ENCODE measurements around the gene KREMEN1.
"Not testable (repeated sequence)": the region's sequence is repeated elsewhere in the genome, so short reads cannot be mapped to it uniquely, and the experiment has no call there.

Gene KREMEN1

GRCh38 chr22:29072979-29073617, at the start of gene KREMEN1:
Gene KREMEN1, plus strand, starts transcription at chr22:29073035. Its CDS starts 96 bp downstream, at chr22:29073131.
- DNase-seq = no peak

DNA sequence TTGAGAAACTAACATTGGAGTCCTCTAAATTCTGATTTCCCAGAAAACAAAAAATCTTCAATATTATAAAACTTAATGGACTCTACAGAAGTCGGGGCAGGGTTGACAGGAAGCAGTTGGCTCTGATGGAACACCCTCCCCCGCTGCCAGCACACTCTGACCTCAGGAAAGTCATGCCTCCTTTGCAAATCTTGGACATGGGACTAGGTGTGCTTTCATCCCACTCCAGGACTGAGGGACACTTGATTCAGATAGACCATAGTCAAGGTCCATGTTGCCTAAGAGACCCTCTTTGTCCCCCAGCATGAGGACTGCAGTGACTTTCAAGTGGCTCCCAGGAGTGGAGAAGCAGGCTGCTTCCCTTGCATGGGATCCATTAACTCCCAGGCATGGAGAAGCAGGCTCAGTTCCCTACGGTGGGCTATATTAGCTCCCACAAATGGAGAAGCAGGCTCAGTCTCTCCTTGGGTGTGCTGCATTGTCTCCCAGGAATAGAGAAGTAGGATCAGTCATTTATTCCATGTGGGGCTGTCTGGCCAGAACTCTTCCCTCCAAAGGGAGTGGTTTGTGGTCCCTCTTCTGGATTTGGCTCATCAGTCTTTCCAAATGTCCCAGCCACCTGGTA, 49.6 kb upstream of the KREMEN1 start:
- DNase-seq = no peak

DNA sequence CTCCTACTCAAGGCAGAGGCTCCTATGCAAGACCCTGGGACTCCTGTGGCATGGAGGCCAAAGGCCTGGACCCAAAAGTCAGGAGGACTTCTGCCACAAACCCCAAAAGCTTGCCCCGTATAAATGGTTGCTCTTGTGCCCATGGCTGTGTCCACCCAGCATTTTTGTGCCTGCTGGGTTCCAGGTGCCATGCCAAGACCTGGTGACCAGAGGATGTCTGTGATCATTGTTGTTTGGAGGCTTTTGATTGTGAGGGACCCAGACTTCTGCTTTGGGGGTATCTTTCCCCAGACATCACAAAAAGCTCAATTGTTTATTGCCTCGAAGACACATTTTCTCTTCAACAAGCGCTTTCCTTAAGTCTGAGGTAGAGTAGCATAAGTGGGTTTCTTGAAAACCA, 46.3 kb upstream of the KREMEN1 start:
- no peak for DNase-seq

- DNase-seq = no peak
Observed at GRCh38 chr22:29028468-29028867, 44.4 kb upstream of the KREMEN1 start.

GRCh38 chr22:29029202-29030000, 43.4 kb upstream of the KREMEN1 start:
- DNase-seq = no peak

DNA sequence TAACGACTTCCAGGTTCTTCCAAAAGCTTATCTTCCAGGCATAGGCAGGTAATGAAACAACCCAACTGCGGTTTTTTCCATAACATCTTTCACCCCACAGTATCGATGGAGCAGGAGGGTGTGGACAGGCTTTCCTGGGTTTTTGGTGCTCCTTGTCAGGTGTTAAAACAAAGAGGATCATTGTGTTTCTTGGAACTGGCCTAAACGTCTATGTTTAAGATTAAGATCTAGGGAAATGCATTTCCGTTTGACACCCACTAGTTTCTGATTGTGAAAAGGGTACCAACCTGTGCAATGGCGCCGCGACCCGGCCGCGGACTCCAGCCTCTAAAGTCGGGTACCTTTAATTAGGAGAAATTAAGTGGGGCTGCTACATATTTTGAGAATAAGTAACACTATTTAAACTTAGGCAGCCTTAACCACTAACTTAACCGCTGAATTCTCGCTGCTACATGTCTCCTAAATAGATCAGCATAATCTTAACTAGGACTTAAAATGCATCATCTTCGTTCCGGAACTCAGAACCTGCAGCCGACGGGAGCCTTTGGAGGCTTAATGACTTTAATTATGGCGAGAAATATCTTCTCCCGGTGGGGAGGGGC, 42.7 kb upstream of the KREMEN1 start:
- peak; percentile 32 for DNase-seq

GRCh38 chr22:29030618-29031226, 42.1 kb upstream of the KREMEN1 start:
- peak; percentile 77 for DNase-seq

DNA sequence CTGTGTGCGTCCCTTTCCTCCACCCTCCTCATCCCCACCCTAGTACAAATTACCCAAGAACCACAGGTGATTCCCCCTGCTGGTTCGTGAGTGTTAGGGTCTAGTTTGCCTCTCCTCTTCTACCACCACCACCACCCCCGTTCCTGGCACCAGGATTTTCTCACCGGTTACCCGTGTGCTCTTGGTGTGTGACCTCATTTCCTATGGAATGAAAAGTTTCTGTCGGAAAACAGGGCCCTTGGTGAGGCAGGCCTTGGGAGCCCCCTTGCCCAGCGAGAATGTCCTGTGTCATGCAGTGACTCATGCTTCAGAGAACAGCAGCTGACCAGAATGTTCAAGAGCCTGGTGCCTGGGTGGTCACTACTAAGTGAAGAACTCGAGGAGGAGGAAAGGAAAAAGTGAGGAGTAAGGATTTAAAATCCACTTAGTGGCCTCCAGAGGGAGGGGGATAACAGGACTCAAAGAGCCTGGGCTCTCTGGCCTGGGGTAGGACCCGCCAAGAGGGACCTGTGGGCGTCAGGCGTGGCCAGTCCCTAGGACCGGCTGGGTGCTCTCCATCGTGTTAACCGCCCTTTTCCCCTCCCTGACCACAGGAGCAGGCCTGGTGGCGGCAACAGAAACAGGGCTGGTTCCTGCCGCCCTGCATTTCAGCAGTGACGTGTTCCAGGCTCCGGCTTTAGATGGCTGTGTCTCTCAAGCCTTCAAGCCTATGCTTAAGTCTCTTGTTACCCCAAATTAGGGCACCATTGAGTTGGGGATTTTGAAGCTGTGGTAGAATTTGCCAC, 41.4 kb upstream of the KREMEN1 start:
- DNase-seq = peak; percentile 1

GRCh38 chr22:29032014-29032475, 40.8 kb upstream of the KREMEN1 start:
- DNase-seq = no peak

DNA sequence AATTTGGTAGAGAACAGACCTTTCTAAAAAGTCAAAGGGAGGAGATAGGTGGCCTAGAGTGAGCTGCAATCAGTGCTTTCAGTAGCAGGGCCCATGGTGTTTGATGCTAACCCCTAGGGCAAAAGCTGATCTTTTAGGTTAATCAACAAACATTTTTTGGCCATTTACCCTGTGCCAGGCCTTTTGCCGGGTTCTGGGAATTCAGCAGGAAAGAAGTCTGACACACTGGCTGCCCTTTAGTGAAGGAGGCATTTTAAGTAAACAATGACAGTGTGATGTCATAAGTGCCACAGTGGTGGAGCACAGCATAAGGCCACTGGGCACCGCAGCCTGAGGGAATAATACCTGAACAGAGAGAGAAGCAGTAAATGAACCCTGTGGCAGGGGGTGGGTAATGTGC, 40.3 kb upstream of the KREMEN1 start:
- no peak for DNase-seq

GRCh38 chr22:29037340-29037932, 35.4 kb upstream of the KREMEN1 start:
- DNase-seq = no peak

DNA sequence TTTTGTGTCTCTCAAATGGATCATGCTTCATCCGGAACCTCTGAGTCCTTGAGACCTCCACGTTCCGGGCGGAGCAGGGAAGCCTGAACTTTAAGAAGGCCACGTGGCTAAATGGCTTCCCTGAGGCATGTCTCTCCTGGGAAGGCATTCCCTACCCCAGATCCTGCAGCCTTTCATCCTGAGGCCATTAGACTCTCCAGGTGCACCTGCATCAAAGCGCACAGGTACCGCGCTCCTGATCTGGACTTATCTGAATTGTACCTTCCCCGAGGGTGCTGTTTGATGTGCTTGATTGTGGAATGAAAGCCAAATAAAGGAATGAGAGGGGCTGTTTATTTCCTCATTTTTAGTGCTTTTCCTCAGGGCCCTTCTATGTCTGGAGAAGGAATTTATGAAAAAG, 33.7 kb upstream of the KREMEN1 start:
- no peak for DNase-seq

DNA sequence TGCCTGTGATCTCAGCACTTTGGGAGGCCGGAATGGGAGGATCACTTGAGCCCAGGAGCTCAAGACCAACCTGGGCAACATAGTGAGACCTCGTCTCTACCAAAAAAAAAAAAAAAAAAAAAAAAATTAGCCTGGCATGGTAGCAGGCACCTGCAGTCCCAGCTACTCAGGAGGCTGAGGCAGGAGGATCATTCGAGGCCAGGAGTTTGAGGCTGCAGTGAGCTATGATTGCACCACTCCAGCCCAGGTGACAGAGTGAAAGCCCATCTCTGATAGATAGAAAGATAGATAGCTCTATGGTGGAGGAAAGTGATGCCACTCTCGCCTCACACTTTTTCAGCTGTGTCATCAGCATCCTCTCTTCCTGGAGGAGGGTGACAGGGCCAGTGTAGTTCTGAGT, 33.2 kb upstream of the KREMEN1 start:
- DNase-seq = not testable (repeated sequence)

GRCh38 chr22:29040385-29041275, 32.2 kb upstream of the KREMEN1 start:
- peak; percentile 35 for DNase-seq

- no peak for DNase-seq
Observed at GRCh38 chr22:29041408-29041807, 31.4 kb upstream of the KREMEN1 start.

DNA sequence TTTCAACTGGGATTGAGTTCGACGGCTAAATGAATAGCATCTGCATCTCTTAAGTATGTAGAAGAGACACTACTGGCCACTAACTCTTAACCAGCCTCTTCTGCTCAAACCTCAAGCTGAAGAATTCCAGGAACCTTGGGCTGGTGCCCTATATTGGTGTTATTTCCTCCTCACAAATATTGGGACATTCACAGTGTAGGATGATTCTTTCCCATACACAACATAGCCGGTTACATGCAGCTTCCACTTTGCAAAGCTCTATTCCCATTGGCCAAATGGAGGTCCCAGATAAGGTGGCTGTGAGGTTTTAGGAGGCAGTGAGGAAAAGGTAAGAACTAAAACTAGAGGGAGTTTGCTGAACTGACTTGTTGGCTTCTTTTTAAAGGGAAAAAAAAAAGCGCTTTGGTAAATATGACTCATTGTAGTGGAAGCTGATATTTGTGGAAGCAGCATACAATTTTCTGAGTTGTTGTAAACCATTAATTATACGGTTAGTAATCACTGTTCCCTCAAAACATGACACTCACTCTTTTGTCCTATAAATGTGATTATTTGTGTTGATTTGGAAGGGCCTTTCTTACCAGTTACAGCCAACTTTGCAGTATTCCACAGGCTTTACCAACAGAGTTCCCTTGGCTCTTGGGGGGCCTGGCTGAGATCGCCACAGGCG, 28.8 kb upstream of the KREMEN1 start:
- no peak for DNase-seq

GRCh38 chr22:29044657-29045176, 28.1 kb upstream of the KREMEN1 start:
- DNase-seq = no peak

DNA sequence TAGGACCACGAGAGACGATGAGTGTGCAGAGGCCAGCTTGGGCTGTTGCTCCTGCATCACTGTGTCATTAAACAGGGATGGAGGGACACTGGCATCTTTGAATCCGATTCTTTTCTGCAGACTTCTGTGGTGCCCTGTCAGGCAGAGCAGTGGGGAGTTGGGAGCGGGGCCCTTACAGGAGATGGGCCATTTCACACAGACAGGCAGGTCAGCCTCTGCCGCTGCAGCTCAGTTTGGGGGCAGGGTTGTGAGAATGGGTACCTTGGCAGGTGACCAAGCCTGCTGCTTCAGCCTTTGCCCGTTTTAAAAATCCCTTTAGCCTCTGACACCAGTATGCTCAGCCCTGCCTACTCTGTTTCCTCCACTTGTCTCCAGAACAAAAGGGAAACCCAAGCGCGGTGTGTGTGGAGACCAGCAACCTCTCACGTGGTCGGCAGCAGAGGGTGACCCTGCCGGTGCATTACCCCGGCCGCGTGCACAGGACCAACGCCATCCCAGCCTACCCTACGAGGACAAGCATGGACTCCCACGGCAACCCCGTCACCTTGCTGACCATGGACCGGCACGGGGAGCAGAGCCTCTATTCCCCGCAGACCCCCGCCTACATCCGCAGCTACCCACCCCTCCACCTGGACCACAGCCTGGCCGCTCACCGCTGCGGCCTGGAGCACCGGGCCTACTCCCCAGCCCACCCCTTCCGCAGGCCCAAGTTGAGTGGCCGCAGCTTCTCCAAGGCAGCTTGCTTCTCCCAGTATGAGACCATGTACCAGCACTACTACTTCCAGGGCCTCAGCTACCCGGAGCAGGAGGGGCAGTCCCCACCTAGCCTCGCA, 23.8 kb upstream of the KREMEN1 start:
- no peak for DNase-seq
